Measurements from ENCODE around the gene SYS1. TPM values are rescaled to one million over a fixed set of nuclear protein-coding genes. Genes with fewer than 3 reads are reported as not detected.

SYS1 gene
- total RNA-seq, 2 experiments from 2014 or later = 94.8 to 107 TPM

- H3K27me3 ChIP-seq (ENCODE audit: control insufficient read depth in 1 of 2, insufficient read depth in 2 of 2, low read length in 2 of 2) = no peaks in the 10 kb centered on the region
- no peak for TF ChIP-seq CTCF (IDR thresholded peaks at IDR 0.05)
- intact Hi-C loops (cut with DNase I, micrococcal nuclease) = loop anchor here (1.0 to 10.0 kb wide), 5 partner anchors 21 to 531 kb away; partner anchors contain the start of genes SYS1 (in 2 of the 2), STK4 (in 1 of the 2), TOMM34 (in 1 of the 2) and YWHAB (in 1 of the 2)
- H3K4me3 Mint-ChIP-seq = peak within 1 kb of the TSS; percentile 95
- no peaks in the 10 kb centered on the region for H3K9me3 Mint-ChIP-seq
- peaks cover 49% of the 10 kb centered on the region for H3K4me1 Mint-ChIP-seq (ENCODE audit: low read depth)
- peak within 1 kb of the TSS; percentile 81 to 88 for H3K27ac ChIP-seq (ENCODE audit: low read depth in 1 of 2, low read length in 2 of 2)
- H3K36me3 ChIP-seq (ENCODE audit: insufficient read depth, low read length) = peaks cover 31% of the 10 kb centered on the region
- no peaks in the 10 kb centered on the region for H3K27me3 Mint-ChIP-seq
- CTCF ChIA-PET = interaction anchor here (0.9 to 7.2 kb wide), 7 partner anchors 9 to 61 kb away, joined by 3 to 51 read pairs (median 5); partner anchors contain the start of gene SYS1
- H3K4me3 ChIP-seq (ENCODE audit: low read length) = peak within 1 kb of the TSS; percentile 98
- peaks cover 43% of the 10 kb centered on the region for H3K36me3 Mint-ChIP-seq (ENCODE audit: low read depth)
- H3K27ac Mint-ChIP-seq = peak within 1 kb of the TSS; percentile 92
- H3K9me3 ChIP-seq (ENCODE audit: control insufficient read depth in 1 of 2, insufficient read depth in 1 of 2, low read length in 2 of 2) = no peaks in the 10 kb centered on the region
- peaks cover 31% of the 10 kb centered on the region for H3K4me1 ChIP-seq (ENCODE audit: insufficient read depth, low read length)
- peak; percentile 75 to 97 (median 86) for DNase-seq
- peak; percentile 95 for ATAC-seq (ENCODE audit: poor library complexity)
- POLR2A ChIA-PET = interaction anchor here (0.7 to 4.4 kb wide), 15 partner anchors 9 to 530 kb away, joined by 3 to 78 read pairs (median 6); partner anchors contain the start of genes DBNDD2, DNTTIP1, PCIF1 and SYS1
These were observed 53.1 kb downstream of the SYS1 start, which contains the start of gene PIGT for GRCh38 chr20:45415822-45416637. Gene PIGT (plus strand): TSS chr20:45416141. CDS start chr20:45416157, 16 bp downstream.

GRCh38 chr20:45416917-45417316 lies 54.0 kb downstream of the SYS1 start:
- Histone ChIP-seq H3K27ac (ENCODE audit: low read depth in 1 of 2, low read length in 2 of 2) (peak overlapping the region in 1 of 2 donors; percentile 81), H3K4me3 (ENCODE audit: low read length) (peak overlapping the region; percentile 98), H3K36me3 (ENCODE audit: insufficient read depth, low read length) (peaks cover 39% of the 10 kb centered on the region), H3K9me3 (ENCODE audit: control insufficient read depth in 1 of 2, insufficient read depth in 1 of 2, low read length in 2 of 2) (no peaks in the 10 kb centered on the region), H3K27me3 (ENCODE audit: control insufficient read depth in 1 of 2, insufficient read depth in 2 of 2, low read length in 2 of 2) (no peaks in the 10 kb centered on the region), H3K4me1 (ENCODE audit: insufficient read depth, low read length) (peaks cover 31% of the 10 kb centered on the region)
- ChIA-PET CTCF (interaction anchor here (1.1 to 7.2 kb wide), 5 partner anchors 15 to 62 kb away, joined by 3 to 51 read pairs (median 20); partner anchors contain the start of gene SYS1), POLR2A (interaction anchor here (1.2 to 4.4 kb wide), 5 partner anchors 10 to 54 kb away, joined by 3 to 78 read pairs (median 41); partner anchors contain the start of genes DBNDD2 and SYS1)
- intact Hi-C loops (cut with DNase I, micrococcal nuclease) = loop anchor here (1.0 to 10.0 kb wide), 5 partner anchors 20 to 532 kb away; partner anchors contain the start of genes STK4 (in 1 of the 2), SYS1 (in 1 of the 2), TOMM34 (in 1 of the 2) and YWHAB (in 1 of the 2)
- no peak for TF ChIP-seq CTCF (IDR thresholded peaks at IDR 0.05)
- Mint-ChIP-seq H3K27ac (peak overlapping the region; percentile 92), H3K9me3 (no peaks in the 10 kb centered on the region), H3K4me1 (ENCODE audit: low read depth) (peaks cover 49% of the 10 kb centered on the region), H3K27me3 (no peaks in the 10 kb centered on the region), H3K36me3 (ENCODE audit: low read depth) (peaks cover 50% of the 10 kb centered on the region), H3K4me3 (peak overlapping the region; percentile 95)
- DNase-seq = no peak
- no peak for ATAC-seq (ENCODE audit: poor library complexity)

Other genes starting within 250 kb of the SYS1 start
- not detected for gene WFDC5, start 248.0 kb upstream of the SYS1 start, total RNA-seq
- not detected for gene WFDC12, start 238.7 kb upstream of the SYS1 start, total RNA-seq
- not detected for gene PI3, start 188.3 kb upstream of the SYS1 start, total RNA-seq
- gene SEMG1, start 156.1 kb upstream of the SYS1 start, total RNA-seq = not detected
- gene SEMG2, start 141.8 kb upstream of the SYS1 start, total RNA-seq = not detected
- not detected for gene SLPI, start 108.6 kb upstream of the SYS1 start, total RNA-seq
- not detected for gene RBPJL, start 56.3 kb upstream of the SYS1 start, total RNA-seq
- not detected for gene MATN4, start 54.9 kb upstream of the SYS1 start, total RNA-seq
- gene SDC4, start 14.7 kb upstream of the SYS1 start, total RNA-seq = 1 to 10 TPM; 1.0 to 1.1 TPM
- under 1 TPM in 1 of 2 experiments, not detected in 1; 0.36 TPM for gene TP53TG5, start 15.2 kb downstream of the SYS1 start, total RNA-seq
- gene DBNDD2, start 45.1 kb downstream of the SYS1 start, total RNA-seq = 10 to 100 TPM; 13.2 to 15.7 TPM
- 100 to 1,000 TPM; 157 to 163 TPM for gene PIGT, start 53.0 kb downstream of the SYS1 start, total RNA-seq
- gene WFDC2, start 106.6 kb downstream of the SYS1 start, total RNA-seq = not detected
- not detected for gene SPINT3, start 152.5 kb downstream of the SYS1 start, total RNA-seq
- not detected for gene WFDC6, start 176.3 kb downstream of the SYS1 start, total RNA-seq
- not detected for gene EPPIN, start 184.2 kb downstream of the SYS1 start, total RNA-seq
- gene WFDC8, start 216.1 kb downstream of the SYS1 start, total RNA-seq = not detected

All from CD4-positive, alpha-beta T cell (primary cell).